ENCODE measurements around the gene SCEL. TPM values are rescaled to one million over a fixed set of nuclear protein-coding genes. Genes with fewer than 3 reads are reported as not detected.

The SCEL gene
- total RNA-seq, 1 experiment from 2014 or later: 3.5 TPM

GRCh38 chr13:77674852-77675251 lies 139.3 kb downstream of the SCEL start:
- Histone ChIP-seq H3K4me1 (ENCODE audit: insufficient read depth, low read length) (no peaks in the 10 kb centered on the region), H3K9ac (ENCODE audit: low read length) (no peak overlapping the region), H3K27ac (ENCODE audit: low read length) (no peak overlapping the region), H3K27me3 (ENCODE audit: low read length) (peaks cover 28% of the 10 kb centered on the region), H3K79me2 (ENCODE audit: low read length) (no peaks in the 10 kb centered on the region), H3K4me3 (ENCODE audit: low read length) (no peak overlapping the region), H3K36me3 (ENCODE audit: low read depth, low read length) (no peaks in the 10 kb centered on the region), H2AFZ (ENCODE audit: low read length) (no peak overlapping the region), H4K20me1 (ENCODE audit: low read length) (no peaks in the 10 kb centered on the region), H3K4me2 (ENCODE audit: low read length) (no peak overlapping the region), H3K9me2 (replicated peaks; ENCODE audit: low read length) (no peaks in the 10 kb centered on the region), H3F3A (ENCODE audit: low read length, unreplicated experiment) (no peaks in the 10 kb centered on the region), H3K9me3 (ENCODE audit: low read length) (no peaks in the 10 kb centered on the region)
- DNase-seq (no peak), ATAC-seq (no peak)
- ChIA-PET CTCF (no interaction called here), POLR2A (ENCODE audit: unreplicated experiment) (no interaction called here)
- intact Hi-C loops (cut with micrococcal nuclease): no loop called here
- no TSS peak for BruUV-seq (replicated peaks)
- TF ChIP-seq EZH2 (IDR thresholded peaks at IDR 0.05; ENCODE audit: low read length, unreplicated experiment) (no peak), EZH2phosphoT487 (IDR thresholded peaks at IDR 0.05; ENCODE audit: borderline replicate concordance, low read length) (no peak), CTCF (conservative IDR thresholded peaks at IDR 0.05; ENCODE audit: low read depth, low read length) (no peak)

- no peaks in the 10 kb centered on the region; the same call in 1 of the 2 replicates for H3K27me3 ChIP-seq (ENCODE audit: low read length)
- no peak overlapping the region for H3K9ac ChIP-seq (ENCODE audit: low read length)
- H3K79me2 ChIP-seq (ENCODE audit: low read length): no peaks in the 10 kb centered on the region
- ChIA-PET POLR2A (ENCODE audit: unreplicated experiment) (no interaction called here), CTCF (no interaction called here)
- no peaks in the 10 kb centered on the region for H3K9me2 ChIP-seq (replicated peaks; ENCODE audit: low read length)
- ATAC-seq (no peak), DNase-seq (no peak)
- BruUV-seq (replicated peaks): no TSS peak
- intact Hi-C loops (cut with micrococcal nuclease): no loop called here
- no peak overlapping the region for H3K4me2 ChIP-seq (ENCODE audit: low read length)
- H3F3A ChIP-seq (ENCODE audit: low read length, unreplicated experiment): no peaks in the 10 kb centered on the region
- no peak overlapping the region for H3K27ac ChIP-seq (ENCODE audit: low read length)
- no peaks in the 10 kb centered on the region for H3K36me3 ChIP-seq (ENCODE audit: low read depth, low read length)
- no peak overlapping the region for H3K4me3 ChIP-seq (ENCODE audit: low read length)
- H2AFZ ChIP-seq (ENCODE audit: low read length): no peak overlapping the region
- TF ChIP-seq CTCF (conservative IDR thresholded peaks at IDR 0.05; ENCODE audit: low read depth, low read length) (no peak), EZH2 (IDR thresholded peaks at IDR 0.05; ENCODE audit: low read length, unreplicated experiment) (no peak)
- no peaks in the 10 kb centered on the region for H4K20me1 ChIP-seq (ENCODE audit: low read length)
- H3K9me3 ChIP-seq (ENCODE audit: low read length): no peaks in the 10 kb centered on the region
- no peaks in the 10 kb centered on the region for H3K4me1 ChIP-seq (ENCODE audit: insufficient read depth, low read length)
These were observed 143.3 kb downstream of the SCEL start for GRCh38 chr13:77678691-77679235.

DNA sequence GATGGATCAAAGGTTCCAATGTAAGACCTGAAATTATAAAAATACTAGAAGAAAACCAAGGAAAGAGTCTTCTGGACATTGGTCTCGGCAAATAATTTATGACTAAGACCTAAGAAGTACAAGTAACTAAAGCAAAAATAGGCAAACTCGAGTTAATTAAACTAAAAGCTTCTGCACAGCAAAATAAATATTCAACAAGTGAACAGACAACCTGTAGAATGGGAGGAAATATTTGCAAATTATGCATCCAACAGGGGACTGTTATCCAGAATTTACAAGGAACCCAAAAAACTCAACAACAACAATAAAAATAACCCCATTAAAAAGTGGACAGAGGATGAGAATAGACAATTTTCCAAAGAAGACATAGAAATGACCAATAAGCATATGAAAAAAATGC lies 152.3 kb downstream of the SCEL start:
- Histone ChIP-seq H3K27me3 (ENCODE audit: low read length) (no peaks in the 10 kb centered on the region), H4K20me1 (ENCODE audit: low read length) (no peaks in the 10 kb centered on the region), H3K36me3 (ENCODE audit: low read depth, low read length) (no peaks in the 10 kb centered on the region), H3K79me2 (ENCODE audit: low read length) (no peaks in the 10 kb centered on the region), H3K4me2 (ENCODE audit: low read length) (no peak overlapping the region), H3K9me3 (ENCODE audit: low read length) (no peaks in the 10 kb centered on the region), H3K4me1 (ENCODE audit: insufficient read depth, low read length) (no peaks in the 10 kb centered on the region), H3K27ac (ENCODE audit: low read length) (no peak overlapping the region), H2AFZ (ENCODE audit: low read length) (no peak overlapping the region), H3K9ac (ENCODE audit: low read length) (no peak overlapping the region), H3K9me2 (replicated peaks; ENCODE audit: low read length) (no peaks in the 10 kb centered on the region), H3K4me3 (ENCODE audit: low read length) (no peak overlapping the region), H3F3A (ENCODE audit: low read length, unreplicated experiment) (no peaks in the 10 kb centered on the region)
- no TSS peak for BruUV-seq (replicated peaks)
- no peak for DNase-seq
- ATAC-seq: no peak
- ChIA-PET CTCF (no interaction called here), POLR2A (ENCODE audit: unreplicated experiment) (no interaction called here)
- no peak for TF ChIP-seq EZH2 (IDR thresholded peaks at IDR 0.05; ENCODE audit: low read length, unreplicated experiment)
- no peak for TF ChIP-seq EZH2phosphoT487 (IDR thresholded peaks at IDR 0.05; ENCODE audit: borderline replicate concordance, low read length)
- intact Hi-C loops (cut with micrococcal nuclease): no loop called here
